Nephron progenitor cell (in vitro differentiated cells): ENCODE measurements around the gene FBXW2.

Experiments
- DNase-seq: peaks from one replicate; pipeline ENCODE4 v3.0.0; 2021
- H3K27ac Mint-ChIP-seq: 2 replicates; pipeline ENCODE4 v1.8.0; 2021; ENCODE audit warnings: mild to moderate bottlenecking, moderate library complexity, mixed read lengths
- H3K27me3 Mint-ChIP-seq: 2 replicates; pipeline ENCODE4 v1.8.0; 2021; ENCODE audit warnings: mild to moderate bottlenecking, low read depth, mixed read lengths; ENCODE audit not compliant: poor library complexity
- H3K36me3 Mint-ChIP-seq: 2 replicates; pipeline ENCODE4 v1.8.0; 2021; ENCODE audit warnings: low read depth, mixed read lengths
- H3K4me1 Mint-ChIP-seq: 2 replicates; pipeline ENCODE4 v1.8.0; 2021; ENCODE audit warnings: mixed read lengths
- H3K4me3 Mint-ChIP-seq: 2 replicates; pipeline ENCODE4 v1.8.0; 2021; ENCODE audit warnings: mild to moderate bottlenecking, moderate library complexity, mixed read lengths
- H3K9me3 Mint-ChIP-seq: 2 replicates; pipeline ENCODE4 v1.8.0; 2021; ENCODE audit warnings: mild to moderate bottlenecking, moderate library complexity, mixed read lengths
- TF ChIP-seq, protein P1 (sequence below): fragments of 200-600 bp; sonication (generic); IDR thresholded peaks from 2 replicates; pipeline ENCODE4 v1.5.0; 2021; ENCODE audit warnings: antibody characterized with exemption

Gene FBXW2

DNA sequence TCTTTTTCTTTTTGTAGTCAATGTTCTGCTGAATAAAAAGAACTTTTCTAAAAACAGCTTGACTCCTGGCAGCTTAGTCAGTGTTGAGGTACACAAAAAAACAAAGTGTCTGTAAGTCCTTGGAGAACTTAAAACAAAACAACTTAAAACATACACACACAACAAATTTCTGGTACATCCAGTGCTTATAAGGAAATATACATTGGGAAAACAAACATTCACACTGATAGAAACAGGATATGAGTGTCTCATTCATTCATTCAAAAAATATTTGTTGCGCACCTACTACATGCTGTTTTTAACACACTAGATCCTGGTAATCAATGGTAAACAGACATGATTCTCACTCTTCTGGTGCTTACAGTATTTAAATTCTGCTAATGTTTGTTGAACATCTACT is 51.5 kb downstream of the FBXW2 start:
- H3K27ac Mint-ChIP-seq: no peak overlapping the region
- H3K36me3 Mint-ChIP-seq: no peaks in the 10 kb centered on the region
- TF ChIP-seq, protein P1, sequence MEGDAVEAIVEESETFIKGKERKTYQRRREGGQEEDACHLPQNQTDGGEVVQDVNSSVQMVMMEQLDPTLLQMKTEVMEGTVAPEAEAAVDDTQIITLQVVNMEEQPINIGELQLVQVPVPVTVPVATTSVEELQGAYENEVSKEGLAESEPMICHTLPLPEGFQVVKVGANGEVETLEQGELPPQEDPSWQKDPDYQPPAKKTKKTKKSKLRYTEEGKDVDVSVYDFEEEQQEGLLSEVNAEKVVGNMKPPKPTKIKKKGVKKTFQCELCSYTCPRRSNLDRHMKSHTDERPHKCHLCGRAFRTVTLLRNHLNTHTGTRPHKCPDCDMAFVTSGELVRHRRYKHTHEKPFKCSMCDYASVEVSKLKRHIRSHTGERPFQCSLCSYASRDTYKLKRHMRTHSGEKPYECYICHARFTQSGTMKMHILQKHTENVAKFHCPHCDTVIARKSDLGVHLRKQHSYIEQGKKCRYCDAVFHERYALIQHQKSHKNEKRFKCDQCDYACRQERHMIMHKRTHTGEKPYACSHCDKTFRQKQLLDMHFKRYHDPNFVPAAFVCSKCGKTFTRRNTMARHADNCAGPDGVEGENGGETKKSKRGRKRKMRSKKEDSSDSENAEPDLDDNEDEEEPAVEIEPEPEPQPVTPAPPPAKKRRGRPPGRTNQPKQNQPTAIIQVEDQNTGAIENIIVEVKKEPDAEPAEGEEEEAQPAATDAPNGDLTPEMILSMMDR: no peak
- H3K27me3 Mint-ChIP-seq: peaks cover 5% of the 10 kb centered on the region
- no peaks in the 10 kb centered on the region for H3K4me1 Mint-ChIP-seq
- DNase-seq: no peak
- no peak overlapping the region for H3K4me3 Mint-ChIP-seq
- peaks cover 9% of the 10 kb centered on the region for H3K9me3 Mint-ChIP-seq

DNA sequence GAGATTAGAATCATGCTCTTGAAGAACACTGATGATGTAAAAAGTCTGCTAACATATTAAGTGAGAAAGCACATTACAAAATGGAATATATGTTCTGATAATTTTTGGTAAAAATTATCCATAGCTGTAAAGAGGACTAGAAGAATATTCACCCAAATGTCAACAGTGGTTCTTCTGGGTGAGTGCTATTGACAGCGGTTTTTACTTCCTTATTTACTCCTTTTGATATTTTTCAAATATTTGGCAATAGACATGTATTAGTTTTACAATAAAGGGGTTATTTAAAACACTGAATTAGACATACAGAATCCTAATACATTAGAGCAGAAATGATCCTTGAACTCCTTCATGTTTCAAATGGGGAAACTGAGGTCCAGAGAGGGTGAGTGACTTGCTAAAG is 52.0 kb downstream of the FBXW2 start:
- H3K27ac Mint-ChIP-seq: no peak overlapping the region
- DNase-seq: no peak
- H3K36me3 Mint-ChIP-seq: no peaks in the 10 kb centered on the region
- peaks cover 5% of the 10 kb centered on the region for H3K27me3 Mint-ChIP-seq
- H3K4me3 Mint-ChIP-seq: no peak overlapping the region
- H3K9me3 Mint-ChIP-seq: peaks cover 9% of the 10 kb centered on the region
- H3K4me1 Mint-ChIP-seq: no peaks in the 10 kb centered on the region
- TF ChIP-seq, protein P1: no peak

DNA sequence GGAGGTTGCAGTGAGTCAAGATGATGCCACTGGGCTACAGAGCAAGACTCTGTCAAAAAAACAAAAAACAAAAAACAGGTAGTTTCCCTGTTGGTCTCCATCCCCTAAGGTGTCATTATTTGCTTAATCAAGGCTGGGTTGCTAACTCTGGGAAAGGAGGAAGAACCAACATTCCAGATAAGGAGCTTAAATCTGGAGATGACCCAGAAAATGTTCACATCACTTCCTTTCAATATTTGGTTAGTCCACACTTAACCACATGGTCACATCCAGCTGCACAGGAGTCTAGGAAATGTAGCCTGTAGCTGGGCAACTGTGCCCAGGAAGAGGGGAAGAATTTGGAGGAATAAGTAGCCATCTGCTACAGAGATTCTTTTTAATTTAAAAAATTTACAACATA is 53.1 kb downstream of the FBXW2 start:
- Mint-ChIP-seq H3K27me3 (peaks cover 9% of the 10 kb centered on the region), H3K4me1 (no peaks in the 10 kb centered on the region), H3K27ac (no peak overlapping the region), H3K4me3 (no peak overlapping the region), H3K36me3 (no peaks in the 10 kb centered on the region), H3K9me3 (peaks cover under 1% of the 10 kb centered on the region)
- no peak for DNase-seq
- TF ChIP-seq, protein P1: no peak

DNA sequence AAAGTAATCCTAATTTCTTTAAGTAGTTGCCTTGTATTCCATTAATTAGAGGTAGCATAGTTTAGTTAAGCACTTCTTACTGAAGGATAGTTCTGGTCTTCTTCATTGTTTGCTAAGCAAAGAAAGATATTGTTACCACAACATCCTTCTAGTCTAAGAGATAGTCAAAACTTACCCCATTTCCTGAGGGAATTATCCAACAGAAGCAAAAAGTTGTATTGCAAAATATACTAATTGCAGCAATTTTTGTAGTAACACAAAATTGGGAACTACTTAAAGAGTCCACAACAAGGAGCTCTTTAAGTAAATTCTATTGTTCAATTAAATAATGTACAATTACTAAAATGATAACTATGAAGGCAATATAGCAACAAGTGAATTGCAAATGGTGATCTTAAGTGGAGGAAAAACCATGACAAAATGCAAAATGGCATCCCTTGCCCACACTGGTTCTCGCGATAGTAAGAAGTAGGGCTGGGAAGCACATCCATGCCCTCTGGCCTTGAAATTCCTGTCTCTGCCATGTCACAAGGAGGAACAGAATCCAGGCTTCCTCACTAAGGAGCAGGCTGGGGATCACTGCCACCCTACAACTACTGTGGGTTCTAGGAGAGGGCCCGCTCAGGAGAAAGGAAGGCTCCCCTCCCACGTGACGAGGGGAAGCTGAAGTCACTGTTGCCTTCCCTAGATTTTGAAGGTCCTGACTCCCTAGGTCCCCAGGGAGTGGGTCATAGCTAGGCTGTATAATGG is 55.6 kb downstream of the FBXW2 start:
- H3K4me3 Mint-ChIP-seq: no peak overlapping the region
- TF ChIP-seq, protein P1: no peak

DNA sequence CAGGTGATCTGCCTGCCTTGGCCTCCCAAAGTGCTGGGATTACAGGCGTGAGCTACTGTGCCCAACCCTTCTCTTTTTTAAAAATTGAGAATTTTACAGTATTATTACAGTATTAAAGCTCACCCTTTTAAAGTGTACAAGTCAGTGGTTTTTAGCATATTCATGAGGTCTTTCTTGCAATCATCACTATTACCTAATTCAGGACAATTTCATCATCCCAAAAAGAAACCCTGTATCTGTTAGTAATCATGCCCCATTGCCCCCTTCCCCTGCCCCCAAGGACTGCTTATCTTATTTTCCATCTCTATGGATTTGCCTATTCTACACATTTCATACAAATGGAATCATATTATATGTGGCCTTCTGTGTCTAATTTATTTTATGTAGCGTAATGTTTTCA is 56.3 kb downstream of the FBXW2 start:
- no peaks in the 10 kb centered on the region for H3K9me3 Mint-ChIP-seq
- no peak overlapping the region for H3K27ac Mint-ChIP-seq
- no peak for DNase-seq
- peaks cover 24% of the 10 kb centered on the region for H3K27me3 Mint-ChIP-seq
- no peaks in the 10 kb centered on the region for H3K36me3 Mint-ChIP-seq
- H3K4me1 Mint-ChIP-seq: peaks cover 10% of the 10 kb centered on the region
- TF ChIP-seq, protein P1: no peak
- H3K4me3 Mint-ChIP-seq: no peak overlapping the region

More for the DNA sequence above, 55.6 kb downstream of the FBXW2 start:
- Mint-ChIP-seq H3K36me3 (no peaks in the 10 kb centered on the region), H3K4me1 (peaks cover 4% of the 10 kb centered on the region), H3K27ac (no peak overlapping the region), H3K9me3 (no peaks in the 10 kb centered on the region), H3K27me3 (peaks cover 21% of the 10 kb centered on the region)
- no peak for DNase-seq
